HG02642 (cell line): Measurements from ENCODE around the gene LGALS3.

Experiments used
- ATAC-seq: cut with Tn5 transposase; IDR thresholded peaks from one replicate; pipeline ENCODE4 v1.9.1; 2021; ENCODE audit warnings: mild to moderate bottlenecking; ENCODE audit not compliant: unreplicated experiment, poor library complexity

Gene LGALS3

GRCh38 chr14:55128386-55129085, 516 bp upstream of the LGALS3 start:
- ATAC-seq = no peak

GRCh38 chr14:55129428-55130195, 560 bp downstream of the LGALS3 start:
- ATAC-seq = peak; percentile 70

GRCh38 chr14:55130196-55130550, 1.1 kb downstream of the LGALS3 start:
- ATAC-seq = no peak

- ATAC-seq = no peak
Measured at GRCh38 chr14:55131370-55132137, 2.5 kb downstream of the LGALS3 start.

- ATAC-seq = no peak
Measured at GRCh38 chr14:55133416-55133815, 4.4 kb downstream of the LGALS3 start.

DNA sequence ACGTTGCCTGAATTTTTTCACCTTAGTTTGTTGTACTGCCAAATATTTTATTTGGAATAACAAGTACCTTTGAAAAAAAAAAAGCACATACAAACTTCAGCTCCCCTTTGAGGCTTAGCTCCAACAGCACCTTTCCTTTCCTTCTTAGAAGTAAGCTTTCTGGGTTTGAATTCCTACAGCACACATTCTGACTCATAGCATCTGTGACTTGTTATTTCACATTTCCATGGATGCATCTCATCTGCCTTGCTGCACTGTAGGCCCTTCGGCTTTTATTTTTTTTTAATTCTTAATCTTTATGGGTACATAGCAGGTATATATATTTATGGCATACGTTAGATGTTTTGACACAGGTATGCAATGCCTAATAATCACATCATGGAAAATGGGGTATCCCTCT, 7.2 kb downstream of the LGALS3 start:
- ATAC-seq = no peak

- no peak for ATAC-seq
Measured at GRCh38 chr14:55136885-55137786, 8.1 kb downstream of the LGALS3 start.

DNA sequence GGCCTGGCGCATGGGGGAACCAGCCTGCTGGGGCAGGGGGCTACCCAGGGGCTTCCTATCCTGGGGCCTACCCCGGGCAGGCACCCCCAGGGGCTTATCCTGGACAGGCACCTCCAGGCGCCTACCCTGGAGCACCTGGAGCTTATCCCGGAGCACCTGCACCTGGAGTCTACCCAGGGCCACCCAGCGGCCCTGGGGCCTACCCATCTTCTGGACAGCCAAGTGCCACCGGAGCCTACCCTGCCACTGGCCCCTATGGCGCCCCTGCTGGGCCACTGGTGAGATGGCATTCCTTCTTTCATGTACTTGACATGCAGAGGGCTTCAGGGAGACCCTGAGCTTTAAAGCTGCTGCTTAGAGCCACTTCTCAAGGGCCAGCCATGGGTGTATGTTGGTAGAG, 9.0 kb downstream of the LGALS3 start:
- ATAC-seq = no peak

GRCh38 chr14:55139141-55139540, 10.1 kb downstream of the LGALS3 start:
- no peak for ATAC-seq

DNA sequence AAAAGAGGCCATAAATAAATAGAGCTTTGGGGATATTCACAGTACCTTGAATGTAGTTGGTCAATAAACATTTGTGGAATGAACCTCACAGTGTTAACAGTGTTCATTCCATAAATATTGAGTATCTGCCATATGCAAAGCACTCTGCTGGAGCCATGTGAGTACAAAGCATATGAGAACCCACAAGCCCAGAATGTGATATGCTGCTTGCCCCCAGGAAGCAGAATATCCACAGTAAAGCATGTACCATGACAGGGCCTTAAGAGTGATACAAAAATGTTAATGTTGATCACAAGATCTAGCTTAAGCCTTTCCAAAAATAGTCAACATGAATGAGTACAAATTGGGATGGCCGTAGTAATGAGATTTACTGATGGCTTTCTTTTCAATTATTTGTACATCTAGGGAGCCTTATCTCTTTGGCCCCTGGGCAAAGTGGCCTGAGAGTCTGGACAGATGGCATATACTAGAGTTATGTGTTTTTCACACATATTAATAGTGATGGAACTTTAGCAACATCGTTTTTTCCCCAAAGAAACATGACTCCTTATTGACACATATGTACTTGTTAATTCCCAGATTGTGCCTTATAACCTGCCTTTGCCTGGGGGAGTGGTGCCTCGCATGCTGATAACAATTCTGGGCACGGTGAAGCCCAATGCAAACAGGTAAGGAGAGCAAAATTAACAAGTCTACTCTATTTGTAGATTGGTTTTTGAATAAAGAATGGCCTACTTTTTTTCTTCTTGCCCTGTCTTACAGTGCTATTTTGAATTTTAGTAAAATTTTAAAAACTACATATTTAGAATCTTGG, 10.9 kb downstream of the LGALS3 start:
- ATAC-seq = no peak

GRCh38 chr14:55141825-55142224, 12.8 kb downstream of the LGALS3 start:
- ATAC-seq = no peak

- ATAC-seq = no peak
Measured at GRCh38 chr14:55142466-55142865, 13.4 kb downstream of the LGALS3 start.

DNA sequence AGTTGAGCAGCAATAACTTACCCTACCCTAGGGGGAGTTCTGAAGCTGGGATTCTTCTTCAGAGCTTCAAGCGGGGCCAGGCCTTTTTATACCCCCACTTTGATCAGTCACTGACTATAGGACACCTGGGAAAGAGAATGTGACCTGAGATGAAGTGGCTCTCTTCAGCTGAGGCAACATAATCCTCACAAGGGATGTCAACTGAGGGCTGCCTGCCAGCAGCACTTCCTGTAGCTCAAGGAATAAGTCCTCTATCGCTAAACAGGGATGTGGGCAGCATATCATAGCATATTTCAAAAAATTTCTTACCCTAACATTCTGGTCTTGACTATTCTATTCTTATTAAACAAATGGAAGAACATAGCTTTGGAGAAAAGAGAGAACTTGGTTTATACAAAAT, 17.4 kb downstream of the LGALS3 start:
- no peak for ATAC-seq

- no peak for ATAC-seq
Measured at GRCh38 chr14:55151601-55152000, 22.5 kb downstream of the LGALS3 start.

DNA sequence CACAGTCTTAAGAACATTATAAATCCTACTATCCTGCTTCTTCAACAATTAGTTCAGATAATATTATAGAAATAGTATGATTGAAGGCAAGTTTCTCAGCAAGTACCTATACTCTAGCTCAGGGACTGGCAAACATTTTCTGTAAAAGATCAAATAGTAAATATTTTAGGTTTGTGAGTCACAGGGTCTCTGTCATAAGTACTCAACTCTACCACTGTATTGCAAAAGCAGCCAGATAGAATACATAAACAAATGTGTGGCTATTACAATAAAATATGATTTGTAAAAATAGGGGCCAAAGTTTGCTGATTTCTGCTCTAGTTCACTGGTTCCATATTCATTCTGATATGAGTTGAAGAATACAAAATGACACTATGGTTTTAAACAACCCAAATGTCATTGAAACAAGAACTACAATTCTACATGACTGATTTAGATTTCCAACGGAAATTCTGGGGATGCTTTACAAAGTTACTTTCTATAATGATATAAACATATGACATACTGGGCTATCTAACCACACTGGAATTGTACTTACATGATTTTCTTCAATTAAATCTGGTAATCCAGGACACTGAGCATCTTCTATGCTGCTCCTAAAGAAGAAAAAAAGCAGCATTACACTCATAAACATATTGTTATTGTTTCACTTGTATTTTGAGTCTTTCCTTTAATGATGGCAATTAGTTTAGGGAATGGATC, 23.2 kb downstream of the LGALS3 start:
- ATAC-seq = no peak

DNA sequence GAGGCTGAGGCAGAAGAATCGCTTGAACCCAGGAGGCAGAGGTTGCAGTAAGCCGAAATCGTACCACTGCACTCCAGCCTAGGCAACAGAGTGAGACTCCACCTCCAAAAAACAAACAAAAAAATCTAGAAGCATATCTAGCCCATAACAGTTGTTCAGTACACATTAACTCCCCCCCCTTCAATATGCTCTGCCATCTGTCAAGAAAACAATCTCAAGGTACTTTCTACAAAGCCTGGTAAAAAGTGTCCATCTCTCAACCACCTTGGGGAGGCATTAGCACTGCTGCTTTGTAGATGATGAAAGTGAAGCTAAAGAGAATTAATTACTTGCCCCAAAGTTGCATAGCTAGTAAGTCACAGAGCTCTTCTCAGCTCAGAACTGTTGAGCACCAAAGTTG, 24.9 kb downstream of the LGALS3 start:
- no peak for ATAC-seq

DNA sequence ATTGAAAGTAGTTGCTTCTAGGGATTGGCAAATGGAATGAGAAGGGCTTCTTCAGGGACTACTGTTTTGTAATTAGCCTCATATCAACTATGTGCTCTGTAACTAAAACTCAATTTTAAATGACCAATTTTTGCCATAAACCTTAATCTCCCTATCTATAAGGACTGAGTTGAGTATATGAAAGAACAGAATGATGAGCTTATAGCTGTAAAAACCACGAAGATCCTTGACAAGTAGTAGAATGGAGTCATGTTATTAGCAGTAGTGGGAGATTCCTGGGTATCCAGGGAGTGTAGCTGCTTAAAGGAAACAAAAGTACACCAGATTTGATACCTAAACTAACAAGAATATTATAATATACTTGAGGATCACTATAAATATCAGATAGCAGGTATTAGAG, 28.0 kb downstream of the LGALS3 start:
- ATAC-seq = no peak

DNA sequence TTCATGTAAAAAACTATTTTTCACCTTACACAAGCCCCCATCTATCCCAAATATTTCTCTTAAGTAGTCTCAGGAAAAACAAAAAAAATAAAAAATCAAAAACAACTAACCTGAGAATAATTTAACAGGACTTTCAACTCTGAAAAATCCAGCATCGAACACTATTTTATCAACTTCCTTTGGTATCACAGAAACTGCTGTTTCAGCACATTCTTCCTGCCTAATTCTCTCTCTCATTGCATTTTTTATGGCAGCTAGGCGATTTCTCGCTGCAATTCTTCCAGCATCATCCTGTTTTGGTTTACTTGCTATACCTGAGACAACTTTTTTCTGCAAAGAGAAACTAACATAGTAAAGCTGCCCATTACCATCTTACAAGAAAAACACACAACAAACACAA, 29.4 kb downstream of the LGALS3 start:
- no peak for ATAC-seq

DNA sequence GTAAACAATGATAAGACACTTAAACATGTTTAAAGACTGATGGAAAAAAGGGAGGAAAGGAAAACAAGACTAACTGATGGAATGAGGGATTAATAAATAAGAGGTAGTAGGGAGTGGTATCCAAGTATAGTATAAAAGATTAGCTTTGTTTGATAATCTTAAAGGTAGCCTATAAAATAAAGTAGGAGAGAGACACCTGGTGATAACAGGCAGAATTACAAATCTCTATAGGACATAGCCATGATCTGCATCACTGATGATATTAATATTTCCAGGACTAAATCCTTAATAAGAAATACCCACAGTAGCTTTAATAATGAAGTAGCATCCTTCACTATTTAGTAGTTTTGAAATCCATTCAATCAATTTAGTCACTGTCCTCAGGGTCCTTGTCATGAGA, 31.9 kb downstream of the LGALS3 start:
- ATAC-seq = no peak
